Mesendoderm (in vitro differentiated cells): ENCODE results near the gene CARS1.
A peak's percentile ranks its signal among the peaks of the same experiment; 100 is the strongest.

Source experiments
- DNase-seq: peaks from one replicate; pipeline ENCODE4 v3.0.0; 2013
- H2AK5ac ChIP-seq: 2 replicates; pipeline ENCODE4 v1.6.1; 2013; ENCODE audit warnings: low read length, inconsistent platforms
- H2BK120ac ChIP-seq: 2 replicates; pipeline ENCODE4 v1.6.1; 2013; ENCODE audit warnings: low read depth, mild to moderate bottlenecking, low read length, moderate library complexity, mixed read lengths
- H2BK15ac ChIP-seq: replicated peaks from 2 replicates; pipeline ENCODE4 v1.6.1; 2013; ENCODE audit warnings: low read depth, mild to moderate bottlenecking, moderate library complexity
- H2BK5ac ChIP-seq: 2 replicates; pipeline ENCODE4 v1.6.1; 2013; ENCODE audit warnings: low read length, inconsistent platforms
- H3K18ac ChIP-seq: 2 replicates; pipeline ENCODE4 v1.6.1; 2013; ENCODE audit warnings: mild to moderate bottlenecking, low read length, mixed read lengths
- H3K23ac ChIP-seq: one replicate; pipeline ENCODE4 v1.6.1; 2013; ENCODE audit warnings: low read length
- H3K27ac ChIP-seq: 2 replicates; pipeline ENCODE4 v1.5.1; 2013; ENCODE audit warnings: low read depth, mild to moderate bottlenecking, inconsistent platforms, low read length, moderate library complexity
- H3K27me3 ChIP-seq: 2 replicates; pipeline ENCODE4 v1.6.1; 2013; ENCODE audit warnings: low read length, control low read depth, mild to moderate bottlenecking, inconsistent platforms; ENCODE audit not compliant: insufficient read depth, poor library complexity
- H3K36me3 ChIP-seq: 2 replicates; pipeline ENCODE4 v1.6.1; 2013; ENCODE audit warnings: low read length, inconsistent platforms; ENCODE audit not compliant: control insufficient read depth, insufficient read depth
- H3K4ac ChIP-seq: one replicate; pipeline ENCODE4 v1.6.1; 2013; ENCODE audit warnings: low read depth, mild to moderate bottlenecking, low read length, moderate library complexity
- H3K4me1 ChIP-seq: 2 replicates; pipeline ENCODE4 v1.6.1; 2013; ENCODE audit warnings: low read depth, low read length, inconsistent platforms; ENCODE audit not compliant: control insufficient read depth
- H3K4me2 ChIP-seq: 2 replicates; pipeline ENCODE4 v1.6.1; 2013; ENCODE audit warnings: low read length
- H3K4me3 ChIP-seq: 2 replicates; pipeline ENCODE4 v1.5.1; 2013; ENCODE audit warnings: mild to moderate bottlenecking, low read length
- H3K56ac ChIP-seq: one replicate; pipeline ENCODE4 v1.6.1; 2013; ENCODE audit warnings: low read length
- H3K79me1 ChIP-seq: 2 replicates; pipeline ENCODE4 v1.6.1; 2013; ENCODE audit warnings: low read length, inconsistent platforms
- H3K79me2 ChIP-seq: 2 replicates; pipeline ENCODE4 v1.6.1; 2013; ENCODE audit warnings: mild to moderate bottlenecking, low read length; ENCODE audit not compliant: control insufficient read depth, insufficient read depth
- H3K9ac ChIP-seq: 2 replicates; pipeline ENCODE4 v1.6.1; 2013; ENCODE audit warnings: low read length, inconsistent platforms
- H4K5ac ChIP-seq: one replicate; pipeline ENCODE4 v1.6.1; 2013; ENCODE audit warnings: low read length
- H4K8ac ChIP-seq: one replicate; pipeline ENCODE4 v1.6.1; 2013; ENCODE audit warnings: low read depth, mild to moderate bottlenecking, control low read depth, low read length, moderate library complexity
- WGBS: extraction: QIAGEN DNeasy Blood & Tissue Kit; methylation state at CpG from one replicate; pipeline ENCODE4 v1.1.7; 2013; ENCODE audit warnings: low lambda C conversion rate, missing lambda C conversion rate; ENCODE audit not compliant: insufficient coverage; ENCODE audit errors: extremely low coverage; 5-methylcytosine and 5-hydroxymethylcytosine counted together

Gene CARS1

DNA sequence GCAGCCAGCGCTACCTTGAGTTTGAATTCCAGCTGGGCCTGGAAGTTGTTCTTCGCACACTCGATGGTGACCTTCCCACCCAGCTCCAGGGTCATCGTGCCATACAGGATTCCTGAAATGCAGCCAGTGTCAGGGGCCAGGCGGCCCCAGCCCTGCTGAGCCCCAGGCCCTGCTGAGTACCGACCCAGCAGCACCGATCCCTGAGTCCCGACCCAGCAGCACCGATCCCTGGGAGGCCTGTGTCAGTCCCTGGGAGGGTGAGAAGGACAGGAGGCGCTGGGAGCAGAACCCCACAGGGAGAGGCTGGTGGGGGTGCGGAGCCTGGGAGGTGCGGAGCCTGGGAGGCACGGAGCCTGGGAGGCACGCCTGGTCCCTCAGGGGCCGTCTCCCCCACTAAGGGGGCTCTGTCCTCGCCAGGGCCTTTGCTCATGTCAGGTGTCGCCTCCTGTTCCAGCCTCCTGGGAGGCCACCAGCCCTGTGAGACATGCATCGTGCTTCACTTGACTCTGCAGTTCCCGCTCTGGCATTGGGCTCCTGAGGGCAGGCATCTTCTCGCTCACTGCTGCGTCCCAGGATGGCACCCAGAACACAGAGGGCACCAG lies 37.1 kb upstream of the CARS1 start:
- no peak overlapping the region for H3K9ac ChIP-seq
- no peak overlapping the region for H3K56ac ChIP-seq
- H2BK15ac ChIP-seq = no peak overlapping the region
- no peak overlapping the region for H3K18ac ChIP-seq
- H2BK120ac ChIP-seq = no peak overlapping the region
- no CpG with 5 or more reads among the region's 21 CpGs for WGBS
- no peak overlapping the region for H3K4ac ChIP-seq
- no peaks in the 10 kb centered on the region for H3K4me1 ChIP-seq
- no peak overlapping the region for H3K4me2 ChIP-seq
- H3K36me3 ChIP-seq = no peaks in the 10 kb centered on the region
- H2AK5ac ChIP-seq = no peak overlapping the region
- H3K23ac ChIP-seq = no peak overlapping the region
- no peak overlapping the region for H4K5ac ChIP-seq
- no peak overlapping the region for H2BK5ac ChIP-seq
- DNase-seq = no peak
- no peak overlapping the region for H3K27ac ChIP-seq
- no peaks in the 10 kb centered on the region for H3K79me1 ChIP-seq
- no peaks in the 10 kb centered on the region for H3K27me3 ChIP-seq
- H4K8ac ChIP-seq = no peak overlapping the region
- no peak overlapping the region for H3K4me3 ChIP-seq
- H3K79me2 ChIP-seq = no peaks in the 10 kb centered on the region

GRCh38 chr11:3093281-3094191 lies 36.3 kb upstream of the CARS1 start:
- Histone ChIP-seq H3K27me3 (no peaks in the 10 kb centered on the region), H3K4me2 (no peak overlapping the region), H3K9ac (no peak overlapping the region), H2BK120ac (no peak overlapping the region), H3K4me1 (no peaks in the 10 kb centered on the region), H2BK15ac (no peak overlapping the region), H3K4me3 (no peak overlapping the region), H3K79me2 (no peaks in the 10 kb centered on the region), H3K36me3 (no peaks in the 10 kb centered on the region), H3K79me1 (no peaks in the 10 kb centered on the region), H4K8ac (no peak overlapping the region), H3K18ac (no peak overlapping the region), H3K27ac (no peak overlapping the region), H3K4ac (no peak overlapping the region), H3K56ac (peak overlapping the region; percentile 7), H4K5ac (no peak overlapping the region), H3K23ac (no peak overlapping the region), H2BK5ac (no peak overlapping the region), H2AK5ac (no peak overlapping the region)
- peak; percentile 57 for DNase-seq
- no CpG with 5 or more reads among the region's 36 CpGs for WGBS

DNA sequence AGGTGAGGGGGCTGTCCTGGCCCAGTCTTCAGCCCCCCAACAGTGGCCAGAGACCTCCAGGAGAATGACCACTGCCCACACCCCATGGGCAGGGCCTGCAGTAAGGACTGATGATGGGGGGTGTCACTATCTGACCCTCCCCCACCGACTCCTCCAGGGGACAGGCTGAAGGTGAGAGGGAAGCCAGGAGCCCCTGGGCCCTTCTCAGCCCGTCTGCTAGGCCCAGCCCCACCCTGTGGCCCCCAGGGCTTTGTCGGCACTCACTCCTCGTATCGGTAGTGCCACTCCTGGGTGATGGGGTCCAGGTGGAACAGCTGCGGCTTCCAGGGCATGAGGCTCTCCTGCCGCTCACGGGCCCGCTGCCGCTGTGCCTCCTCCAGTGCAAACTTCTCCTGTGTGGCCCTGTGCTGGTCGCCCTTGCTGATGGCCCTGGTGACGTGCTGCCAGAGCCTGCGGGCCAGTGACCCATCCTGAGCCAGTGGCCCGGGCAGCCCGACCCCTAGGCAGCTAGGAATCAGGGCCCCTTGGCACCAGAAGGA lies 35.4 kb upstream of the CARS1 start:
- H3K4ac ChIP-seq = no peak overlapping the region
- H2BK5ac ChIP-seq = no peak overlapping the region
- no peak overlapping the region for H2BK15ac ChIP-seq
- no peak overlapping the region for H3K27ac ChIP-seq
- no peaks in the 10 kb centered on the region for H3K36me3 ChIP-seq
- H3K9ac ChIP-seq = no peak overlapping the region
- H3K79me2 ChIP-seq = no peaks in the 10 kb centered on the region
- no peak overlapping the region for H2BK120ac ChIP-seq
- H3K4me3 ChIP-seq = no peak overlapping the region
- no peak overlapping the region for H3K4me2 ChIP-seq
- no peak overlapping the region for H3K23ac ChIP-seq
- no peak overlapping the region for H3K18ac ChIP-seq
- no peak overlapping the region for H4K5ac ChIP-seq
- H3K56ac ChIP-seq = no peak overlapping the region
- no peaks in the 10 kb centered on the region for H3K27me3 ChIP-seq
- H3K4me1 ChIP-seq = no peaks in the 10 kb centered on the region
- no peak overlapping the region for H4K8ac ChIP-seq
- WGBS = no CpG with 5 or more reads among the region's 15 CpGs
- no peak overlapping the region for H2AK5ac ChIP-seq
- no peak for DNase-seq
- no peaks in the 10 kb centered on the region for H3K79me1 ChIP-seq

DNA sequence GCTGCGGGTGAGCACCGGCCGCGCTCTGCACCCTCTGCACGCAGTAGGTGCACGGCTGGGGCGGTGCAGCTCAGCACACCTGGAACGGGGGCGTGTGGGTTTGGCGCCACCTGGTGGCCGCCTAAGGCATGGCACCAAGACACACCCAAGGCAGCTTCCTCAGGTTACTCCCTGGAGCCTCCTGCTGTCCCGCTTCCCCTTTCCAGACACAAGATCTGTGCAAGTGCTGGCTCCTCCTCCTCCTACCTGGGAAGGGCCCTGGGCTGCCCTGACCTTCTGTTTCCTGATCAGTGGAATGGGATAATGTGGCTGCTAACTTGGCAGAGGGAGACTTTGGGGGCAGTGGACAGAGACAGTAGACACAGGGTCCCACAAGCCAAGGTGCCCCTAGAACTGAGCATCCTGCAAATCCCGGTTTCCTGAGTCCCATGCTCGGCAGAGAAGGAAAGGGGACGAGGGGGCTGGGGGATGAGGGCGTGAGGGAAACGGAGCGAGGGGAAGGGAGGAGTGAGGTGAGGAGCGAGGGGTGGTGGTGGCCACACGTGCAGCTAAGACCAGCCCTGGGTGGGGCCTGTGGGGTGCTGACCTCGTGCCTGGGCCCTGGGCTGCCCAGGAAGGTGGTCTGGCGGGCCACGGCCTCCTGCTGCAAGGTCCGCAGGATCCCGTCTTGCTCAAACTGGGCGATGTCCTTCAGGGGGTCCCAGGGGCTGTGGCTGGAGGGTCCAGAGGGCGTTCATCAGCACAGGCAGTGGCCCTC lies 34.8 kb upstream of the CARS1 start:
- Histone ChIP-seq H4K8ac (no peak overlapping the region), H3K56ac (peak overlapping the region; percentile 36)

DNA sequence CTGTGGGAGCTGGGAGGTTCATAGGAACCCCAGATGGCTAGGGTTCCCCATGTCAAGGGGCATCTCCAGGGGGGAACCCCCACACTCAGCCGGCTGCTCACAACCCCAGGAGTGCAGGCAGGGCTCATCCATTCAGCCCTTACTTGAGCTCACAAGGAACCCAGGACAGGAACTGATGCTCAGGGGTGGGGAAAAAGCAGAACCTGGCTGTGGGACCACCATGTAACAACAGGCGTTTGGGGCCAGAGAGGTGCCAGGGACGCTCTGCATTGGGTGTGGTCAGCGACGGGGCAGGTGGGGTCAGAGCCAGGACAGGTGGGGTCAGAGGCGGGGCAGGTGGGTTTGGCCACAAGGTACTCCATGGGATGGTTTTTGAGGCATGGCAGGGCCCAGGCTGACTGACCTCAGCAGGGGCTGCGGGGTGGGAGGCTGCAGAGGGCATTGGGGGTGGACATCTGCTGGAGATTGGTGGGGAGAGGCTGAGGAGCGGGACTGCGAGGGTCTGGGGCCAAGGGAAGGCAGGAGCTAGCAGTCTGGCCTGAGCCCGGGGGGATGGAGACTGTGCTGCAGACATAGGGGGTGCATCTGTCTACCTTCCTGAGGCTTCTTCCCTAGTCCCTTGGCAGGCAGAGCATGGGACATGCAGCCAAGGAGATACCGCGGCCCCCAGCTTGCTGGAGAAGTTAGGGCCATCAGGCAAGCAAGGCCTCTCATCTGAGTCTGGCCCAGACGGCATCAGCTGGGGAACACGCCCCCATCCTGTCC lies 34.0 kb upstream of the CARS1 start:
- H2BK5ac ChIP-seq = no peak overlapping the region
- no peaks in the 10 kb centered on the region for H3K4me1 ChIP-seq
- H3K23ac ChIP-seq = no peak overlapping the region
- DNase-seq = no peak
- H3K4me2 ChIP-seq = no peak overlapping the region
- H3K27ac ChIP-seq = no peak overlapping the region
- no peak overlapping the region for H4K8ac ChIP-seq
- H3K4me3 ChIP-seq = no peak overlapping the region
- H3K36me3 ChIP-seq = no peaks in the 10 kb centered on the region
- H2BK15ac ChIP-seq = no peak overlapping the region
- H3K79me2 ChIP-seq = no peaks in the 10 kb centered on the region
- no CpG with 5 or more reads among the region's 14 CpGs for WGBS
- H2BK120ac ChIP-seq = no peak overlapping the region
- H3K9ac ChIP-seq = no peak overlapping the region
- H3K56ac ChIP-seq = no peak overlapping the region
- no peak overlapping the region for H4K5ac ChIP-seq
- no peak overlapping the region for H2AK5ac ChIP-seq
- H3K27me3 ChIP-seq = no peaks in the 10 kb centered on the region
- no peaks in the 10 kb centered on the region for H3K79me1 ChIP-seq
- H3K18ac ChIP-seq = no peak overlapping the region
- H3K4ac ChIP-seq = no peak overlapping the region

More for the DNA sequence above, 34.8 kb upstream of the CARS1 start:
- no peaks in the 10 kb centered on the region for H3K79me1 ChIP-seq
- DNase-seq = peak; percentile 95
- H3K4ac ChIP-seq = no peak overlapping the region
- no peak overlapping the region for H3K9ac ChIP-seq
- no peaks in the 10 kb centered on the region for H3K27me3 ChIP-seq
- no peak overlapping the region for H2BK120ac ChIP-seq
- no peak overlapping the region for H2BK5ac ChIP-seq
- H3K4me3 ChIP-seq = no peak overlapping the region
- H3K36me3 ChIP-seq = no peaks in the 10 kb centered on the region
- H3K79me2 ChIP-seq = no peaks in the 10 kb centered on the region
- H2AK5ac ChIP-seq = no peak overlapping the region
- H3K23ac ChIP-seq = no peak overlapping the region
- WGBS = no CpG with 5 or more reads among the region's 27 CpGs
- H4K5ac ChIP-seq = no peak overlapping the region
- H3K4me1 ChIP-seq = no peaks in the 10 kb centered on the region
- no peak overlapping the region for H2BK15ac ChIP-seq
- H3K27ac ChIP-seq = no peak overlapping the region
- H3K4me2 ChIP-seq = no peak overlapping the region
- H3K18ac ChIP-seq = no peak overlapping the region
